ENCODE results near the gene MAML3. TPM values are rescaled to one million over a fixed set of nuclear protein-coding genes. Genes with fewer than 3 reads are reported as not detected.

The MAML3 gene
- total RNA-seq, 2 experiments from 2014 or later = 2.0 to 2.4 TPM

DNA sequence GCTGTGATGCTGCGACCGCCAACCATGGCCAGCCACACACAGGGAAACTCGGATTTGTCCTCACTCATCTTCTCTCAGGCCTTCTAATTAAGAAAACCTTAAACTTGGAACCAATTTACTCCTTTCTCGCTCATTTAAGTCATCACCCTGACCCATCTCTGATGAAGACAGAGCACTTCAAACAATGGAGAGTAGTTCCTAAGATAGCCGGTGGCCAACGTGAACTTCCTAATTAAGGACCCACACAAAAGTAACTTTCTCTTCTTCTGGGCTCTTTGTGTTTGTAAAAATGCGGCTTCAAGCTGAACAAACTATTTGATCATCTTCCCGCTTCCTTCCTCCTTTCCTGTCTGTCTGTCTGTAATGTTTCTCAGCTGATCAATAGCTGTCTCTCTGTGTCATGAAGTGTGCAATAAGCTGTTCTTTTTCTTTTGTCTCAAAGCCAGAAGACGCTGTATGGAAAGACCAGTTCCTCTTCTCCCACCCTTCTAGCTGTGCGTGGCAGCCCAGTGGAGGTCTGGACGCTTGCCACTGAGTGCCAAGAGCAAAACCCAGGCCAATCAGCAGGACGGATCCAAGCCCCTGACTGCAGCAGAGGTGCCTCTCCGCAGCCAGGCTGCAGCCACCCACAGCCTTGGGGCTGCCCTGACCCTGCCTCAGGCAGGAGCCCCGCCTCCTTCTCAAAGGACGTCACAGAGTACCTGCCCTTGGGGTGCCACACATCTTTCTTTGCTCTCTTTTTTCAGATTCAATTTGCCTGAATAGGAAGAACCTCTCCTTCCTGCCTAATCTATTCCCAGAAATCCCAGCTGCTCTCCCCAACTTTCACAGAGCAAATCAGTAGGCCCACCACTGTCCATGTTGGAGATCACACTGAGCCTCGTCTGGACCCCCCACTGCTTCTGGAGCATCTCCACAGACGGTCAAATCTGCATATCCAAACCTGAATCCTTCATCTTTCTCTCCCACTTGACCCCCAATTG lies 59.3 kb downstream of the MAML3 start:
- POLR2A ChIA-PET = interaction anchor here (1.1 to 4.1 kb wide), 9 partner anchors 9 to 62 kb away, joined by 3 to 25 read pairs (median 5); partner anchors contain the start of gene MAML3
- intact Hi-C loops (cut with micrococcal nuclease) = no loop called here
- no peak for TF ChIP-seq CTCF (IDR thresholded peaks at IDR 0.05)
- DNase-seq = peak; percentile 87
- Mint-ChIP-seq H3K4me3 (peak overlapping the region; percentile 79), H3K4me1 (ENCODE audit: low read depth) (peaks cover 78% of the 10 kb centered on the region), H3K36me3 (ENCODE audit: low read depth) (no peaks in the 10 kb centered on the region), H3K9me3 (no peaks in the 10 kb centered on the region), H3K27ac (peak overlapping the region; percentile 98), H3K27me3 (no peaks in the 10 kb centered on the region)
- CTCF ChIA-PET = interaction anchor here (1.0 to 1.7 kb wide), 5 partner anchors 14 to 159 kb away, joined by 3 to 5 read pairs (median 5); no protein-coding TSS in a partner anchor
- ATAC-seq = peak; percentile 55

- ChIA-PET CTCF (no interaction called here), POLR2A (interaction anchor here (1.5 kb wide), 1 partner anchor 14 kb away, joined by 4 read pairs; no protein-coding TSS in a partner anchor)
- DNase-seq = peak; percentile 32
- no peak for ATAC-seq
- no peak for TF ChIP-seq CTCF (IDR thresholded peaks at IDR 0.05)
- Mint-ChIP-seq H3K36me3 (ENCODE audit: low read depth) (no peaks in the 10 kb centered on the region), H3K4me1 (ENCODE audit: low read depth) (peaks cover 56% of the 10 kb centered on the region), H3K9me3 (no peaks in the 10 kb centered on the region), H3K4me3 (no peak overlapping the region), H3K27me3 (no peaks in the 10 kb centered on the region), H3K27ac (no peak overlapping the region)
- intact Hi-C loops (cut with micrococcal nuclease) = no loop called here
Observed at GRCh38 chr4:140092094-140092851, 61.7 kb downstream of the MAML3 start.

GRCh38 chr4:140091305-140091704 lies 62.7 kb downstream of the MAML3 start:
- H3K4me1 Mint-ChIP-seq (ENCODE audit: low read depth) = peaks cover 47% of the 10 kb centered on the region
- intact Hi-C loops (cut with micrococcal nuclease) = no loop called here
- H3K27me3 Mint-ChIP-seq = no peaks in the 10 kb centered on the region
- H3K36me3 Mint-ChIP-seq (ENCODE audit: low read depth) = no peaks in the 10 kb centered on the region
- DNase-seq = no peak
- H3K4me3 Mint-ChIP-seq = no peak overlapping the region
- H3K9me3 Mint-ChIP-seq = no peaks in the 10 kb centered on the region
- ChIA-PET CTCF (no interaction called here), POLR2A (no interaction called here)
- no peak for ATAC-seq
- no peak for TF ChIP-seq CTCF (IDR thresholded peaks at IDR 0.05)
- H3K27ac Mint-ChIP-seq = no peak overlapping the region

- H3K4me1 Mint-ChIP-seq (ENCODE audit: low read depth) = peaks cover 36% of the 10 kb centered on the region
- H3K36me3 Mint-ChIP-seq (ENCODE audit: low read depth) = no peaks in the 10 kb centered on the region
- no peak overlapping the region for H3K27ac Mint-ChIP-seq
- no peak for TF ChIP-seq CTCF (IDR thresholded peaks at IDR 0.05)
- ATAC-seq (no peak), DNase-seq (no peak)
- intact Hi-C loops (cut with micrococcal nuclease) = no loop called here
- ChIA-PET CTCF (interaction anchor here (1.1 to 1.7 kb wide), 2 partner anchors 10 to 12 kb away, joined by 4 read pairs; no protein-coding TSS in a partner anchor), POLR2A (no interaction called here)
- no peaks in the 10 kb centered on the region for H3K9me3 Mint-ChIP-seq
- no peak overlapping the region for H3K4me3 Mint-ChIP-seq
- no peaks in the 10 kb centered on the region for H3K27me3 Mint-ChIP-seq
Observed at GRCh38 chr4:140090215-140090731, 63.7 kb downstream of the MAML3 start.

Data from activated CD8-positive, alpha-beta T cell treated with anti-CD3 and anti-CD28 coated beads for 36 hours (primary cell).